ENCODE results near the gene GAB1.

GRCh38 chr4:143498021-143498420 is 161.3 kb downstream of the GAB1 start:
- no peak for TF ChIP-seq POLR2A (IDR thresholded peaks at IDR 0.05; ENCODE audit: extremely low read depth, insufficient read length)
- TF ChIP-seq, protein P1, sequence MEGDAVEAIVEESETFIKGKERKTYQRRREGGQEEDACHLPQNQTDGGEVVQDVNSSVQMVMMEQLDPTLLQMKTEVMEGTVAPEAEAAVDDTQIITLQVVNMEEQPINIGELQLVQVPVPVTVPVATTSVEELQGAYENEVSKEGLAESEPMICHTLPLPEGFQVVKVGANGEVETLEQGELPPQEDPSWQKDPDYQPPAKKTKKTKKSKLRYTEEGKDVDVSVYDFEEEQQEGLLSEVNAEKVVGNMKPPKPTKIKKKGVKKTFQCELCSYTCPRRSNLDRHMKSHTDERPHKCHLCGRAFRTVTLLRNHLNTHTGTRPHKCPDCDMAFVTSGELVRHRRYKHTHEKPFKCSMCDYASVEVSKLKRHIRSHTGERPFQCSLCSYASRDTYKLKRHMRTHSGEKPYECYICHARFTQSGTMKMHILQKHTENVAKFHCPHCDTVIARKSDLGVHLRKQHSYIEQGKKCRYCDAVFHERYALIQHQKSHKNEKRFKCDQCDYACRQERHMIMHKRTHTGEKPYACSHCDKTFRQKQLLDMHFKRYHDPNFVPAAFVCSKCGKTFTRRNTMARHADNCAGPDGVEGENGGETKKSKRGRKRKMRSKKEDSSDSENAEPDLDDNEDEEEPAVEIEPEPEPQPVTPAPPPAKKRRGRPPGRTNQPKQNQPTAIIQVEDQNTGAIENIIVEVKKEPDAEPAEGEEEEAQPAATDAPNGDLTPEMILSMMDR (IDR thresholded peaks at IDR 0.05; ENCODE audit: low read depth, low read length) = no peak
